Ascending aorta (tissue), 2 donors: ENCODE data around the gene NFKB1. TPM values are rescaled to one million over a fixed set of nuclear protein-coding genes. Genes with fewer than 3 reads are reported as not detected.

Experiments
- DNase-seq, 2 donors: peaks; one replicate each; pipeline ENCODE4 v3.0.0-alpha.2; 2019; ENCODE audit warnings: low spot score in 2 of 2
- H3K27ac ChIP-seq, 2 donors: fragments of 200-600 bp; sonication (generic); one replicate each; pipeline ENCODE4 v1.5.1; 2016 to 2017; ENCODE audit warnings: mild to moderate bottlenecking in 1 of 2
- H3K27me3 ChIP-seq: fragments of 200-600 bp; sonication (generic); one replicate; pipeline ENCODE4 v1.5.1; 2017
- H3K36me3 ChIP-seq, 2 donors: fragments of 200-600 bp; sonication (generic); one replicate each; pipeline ENCODE4 v1.5.1; 2016
- H3K4me1 ChIP-seq, 2 donors: fragments of 200-600 bp; sonication (generic); one replicate each; pipeline ENCODE4 v1.5.1; 2016 to 2017; ENCODE audit warnings: mild to moderate bottlenecking in 1 of 2
- H3K4me3 ChIP-seq, 2 donors: fragments of 200-600 bp; sonication (generic); one replicate each; pipeline ENCODE4 v1.5.1; 2016 to 2017; ENCODE audit warnings: mild to moderate bottlenecking in 1 of 2
- H3K9me3 ChIP-seq, 2 donors: fragments of 200-600 bp; sonication (generic); one replicate each; pipeline ENCODE4 v1.5.1; 2016
- intact Hi-C: fragments of 100-400 bp; cut with DNase I; formaldehyde crosslinking; loops from one replicate; pipeline ENCODE4 v1.15.1; 2023
- total RNA-seq: library from RNA; depleted of rRNA; stranded (reverse); fragments of >200 nt; gene quantifications from one replicate; pipeline ENCODE4 v1.1.0, GENCODE V29; 2016
- TF ChIP-seq, protein P1 (sequence below), 3 experiments: fragments of 200-600 bp in 2 of 3; fragments of 450-650 bp in 1 of 3; sonication (generic) in 2 of 3; IDR thresholded peaks; one replicate each; pipeline ENCODE4 v1.5.1; 2016 to 2019; ENCODE audit warnings: antibody characterized with exemption in 3 of 3, mild to moderate bottlenecking in 1 of 3, moderate library complexity in 1 of 3

Gene NFKB1
- total RNA-seq, 1 donor from 2014 or later: 34.5 TPM

GRCh38 chr4:102638621-102639020 lies 137.5 kb downstream of the NFKB1 start:
- TF ChIP-seq, protein P1, sequence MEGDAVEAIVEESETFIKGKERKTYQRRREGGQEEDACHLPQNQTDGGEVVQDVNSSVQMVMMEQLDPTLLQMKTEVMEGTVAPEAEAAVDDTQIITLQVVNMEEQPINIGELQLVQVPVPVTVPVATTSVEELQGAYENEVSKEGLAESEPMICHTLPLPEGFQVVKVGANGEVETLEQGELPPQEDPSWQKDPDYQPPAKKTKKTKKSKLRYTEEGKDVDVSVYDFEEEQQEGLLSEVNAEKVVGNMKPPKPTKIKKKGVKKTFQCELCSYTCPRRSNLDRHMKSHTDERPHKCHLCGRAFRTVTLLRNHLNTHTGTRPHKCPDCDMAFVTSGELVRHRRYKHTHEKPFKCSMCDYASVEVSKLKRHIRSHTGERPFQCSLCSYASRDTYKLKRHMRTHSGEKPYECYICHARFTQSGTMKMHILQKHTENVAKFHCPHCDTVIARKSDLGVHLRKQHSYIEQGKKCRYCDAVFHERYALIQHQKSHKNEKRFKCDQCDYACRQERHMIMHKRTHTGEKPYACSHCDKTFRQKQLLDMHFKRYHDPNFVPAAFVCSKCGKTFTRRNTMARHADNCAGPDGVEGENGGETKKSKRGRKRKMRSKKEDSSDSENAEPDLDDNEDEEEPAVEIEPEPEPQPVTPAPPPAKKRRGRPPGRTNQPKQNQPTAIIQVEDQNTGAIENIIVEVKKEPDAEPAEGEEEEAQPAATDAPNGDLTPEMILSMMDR (IDR thresholded peaks at IDR 0.05): no peak
- no peak for DNase-seq
- H3K4me3 ChIP-seq: no peak overlapping the region

DNA sequence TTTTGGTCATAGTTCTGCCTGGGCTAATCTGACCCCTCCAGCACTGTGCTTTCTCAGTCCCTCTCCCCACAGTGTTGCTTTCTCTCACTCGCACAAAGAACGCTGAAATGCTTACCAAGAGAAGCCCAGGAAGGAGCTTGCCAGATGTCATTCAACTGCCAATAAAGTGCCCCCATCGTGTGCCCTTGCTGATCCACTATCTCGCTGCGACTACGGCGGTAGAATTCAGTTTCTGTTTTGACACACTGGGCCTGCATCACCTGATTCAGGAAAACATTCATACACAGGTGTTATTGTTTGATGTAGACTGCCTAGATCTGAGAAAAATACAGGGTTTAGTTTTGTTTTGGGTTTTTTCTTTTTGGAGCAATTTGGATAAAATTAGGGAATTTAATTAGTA lies 138.4 kb downstream of the NFKB1 start:
- no peaks in the 10 kb centered on the region for H3K4me1 ChIP-seq
- H3K4me3 ChIP-seq: no peak overlapping the region
- DNase-seq: no peak
- TF ChIP-seq, protein P1 (IDR thresholded peaks at IDR 0.05): no peak
- peaks cover 17 to 41% of the 10 kb centered on the region in 2 donors for H3K36me3 ChIP-seq
- no peaks in the 10 kb centered on the region for H3K9me3 ChIP-seq
- H3K27me3 ChIP-seq: no peaks in the 10 kb centered on the region
- intact Hi-C loops: no loop called here
- H3K27ac ChIP-seq: no peak overlapping the region

More at GRCh38 chr4:102638621-102639020, 137.5 kb downstream of the NFKB1 start:
- H3K36me3 ChIP-seq: peaks cover 21 to 45% of the 10 kb centered on the region in 2 donors
- intact Hi-C loops: no loop called here
- no peaks in the 10 kb centered on the region for H3K9me3 ChIP-seq
- no peaks in the 10 kb centered on the region for H3K4me1 ChIP-seq
- H3K27me3 ChIP-seq: no peaks in the 10 kb centered on the region
- H3K27ac ChIP-seq: no peak overlapping the region

- Histone ChIP-seq H3K27ac (no peak overlapping the region), H3K27me3 (no peaks in the 10 kb centered on the region), H3K4me3 (no peak overlapping the region), H3K36me3 (peaks cover 12 to 32% of the 10 kb centered on the region in 2 donors), H3K9me3 (no peaks in the 10 kb centered on the region), H3K4me1 (no peaks in the 10 kb centered on the region)
- intact Hi-C loops: no loop called here
- no peak for DNase-seq
- TF ChIP-seq, protein P1 (IDR thresholded peaks at IDR 0.05): no peak
Observed at GRCh38 chr4:102640669-102641068, 139.5 kb downstream of the NFKB1 start.

DNA sequence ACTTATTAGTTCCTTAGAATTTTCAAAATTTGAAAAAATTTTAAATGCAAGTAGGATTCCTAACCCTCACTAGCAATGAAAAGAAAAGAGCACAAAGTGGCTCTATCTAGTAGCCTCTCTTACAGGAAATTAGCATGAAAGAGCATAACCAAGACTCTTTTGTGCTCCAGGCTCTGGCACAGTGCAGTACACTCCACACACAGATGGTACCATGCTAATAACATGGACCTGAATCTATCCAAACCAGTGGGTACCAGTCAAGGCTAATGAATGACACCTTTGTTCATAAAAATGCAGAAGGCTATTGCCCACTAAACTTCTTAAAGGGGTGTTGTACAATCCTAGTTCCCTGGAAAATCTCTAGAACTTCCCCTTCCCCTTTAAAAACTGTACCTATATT lies 140.6 kb downstream of the NFKB1 start:
- TF ChIP-seq, protein P1 (IDR thresholded peaks at IDR 0.05): no peak
- Histone ChIP-seq H3K4me3 (no peak overlapping the region), H3K36me3 (peaks cover 12 to 29% of the 10 kb centered on the region in 2 donors), H3K27me3 (no peaks in the 10 kb centered on the region), H3K9me3 (no peaks in the 10 kb centered on the region), H3K27ac (no peak overlapping the region), H3K4me1 (no peaks in the 10 kb centered on the region)
- DNase-seq: no peak
- intact Hi-C loops: no loop called here

DNA sequence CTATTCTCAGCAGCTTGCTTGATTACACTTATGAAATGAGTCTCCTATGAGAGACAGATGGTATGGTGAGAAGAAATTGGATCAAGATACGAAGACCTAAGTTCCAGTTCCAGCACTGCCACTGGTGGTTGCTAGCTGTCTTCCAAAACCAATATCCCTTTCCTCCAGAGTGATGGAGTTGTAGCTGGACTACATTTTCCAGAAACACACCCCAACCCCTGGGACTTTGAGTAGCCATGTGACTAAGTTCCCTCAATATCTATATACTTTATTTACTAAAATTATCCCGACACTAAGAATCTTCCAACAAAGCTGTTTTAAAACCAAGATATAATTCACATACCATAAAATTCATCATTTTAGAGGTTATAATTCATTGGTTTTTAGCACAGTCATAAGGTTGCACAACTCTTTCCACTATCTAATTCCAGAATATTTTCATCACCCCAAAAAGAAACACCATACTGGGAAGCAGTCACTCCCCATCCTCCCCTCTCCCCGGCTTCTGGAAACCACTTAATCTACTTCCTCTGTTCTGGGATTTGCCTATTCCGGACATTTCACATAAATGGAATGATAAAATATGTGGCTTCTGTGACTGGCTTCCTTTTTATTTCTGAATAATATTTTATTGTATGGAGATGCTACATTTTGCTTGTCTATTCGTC lies 141.6 kb downstream of the NFKB1 start:
- TF ChIP-seq, protein P1 (IDR thresholded peaks at IDR 0.05): no peak
- intact Hi-C loops: no loop called here
- Histone ChIP-seq H3K27me3 (no peaks in the 10 kb centered on the region), H3K36me3 (peaks cover 11 to 22% of the 10 kb centered on the region in 2 donors), H3K4me1 (no peaks in the 10 kb centered on the region), H3K9me3 (no peaks in the 10 kb centered on the region), H3K27ac (peak overlapping the region in 1 of 2 donors; percentile 29), H3K4me3 (no peak overlapping the region)
- DNase-seq: no peak
